A549 treated with AZD9567 at 1 μM for 4 hours (cell line): ENCODE results near the gene SIKE1. TPM values are rescaled to one million over a fixed set of nuclear protein-coding genes. Genes with fewer than 3 reads are reported as not detected.

Experiments used
- total RNA-seq: library from RNA; stranded (reverse); fragments of 200-300 nt; extraction: Qiagen RNA extraction; gene quantifications from 5 replicates; pipeline ENCODE4 v1.2.3, GENCODE V29; 2022; ENCODE audit not compliant: insufficient read depth

Gene SIKE1
- 12.1 to 17.5 TPM (median 16.9 TPM) in 5 replicates for total RNA-seq

DNA sequence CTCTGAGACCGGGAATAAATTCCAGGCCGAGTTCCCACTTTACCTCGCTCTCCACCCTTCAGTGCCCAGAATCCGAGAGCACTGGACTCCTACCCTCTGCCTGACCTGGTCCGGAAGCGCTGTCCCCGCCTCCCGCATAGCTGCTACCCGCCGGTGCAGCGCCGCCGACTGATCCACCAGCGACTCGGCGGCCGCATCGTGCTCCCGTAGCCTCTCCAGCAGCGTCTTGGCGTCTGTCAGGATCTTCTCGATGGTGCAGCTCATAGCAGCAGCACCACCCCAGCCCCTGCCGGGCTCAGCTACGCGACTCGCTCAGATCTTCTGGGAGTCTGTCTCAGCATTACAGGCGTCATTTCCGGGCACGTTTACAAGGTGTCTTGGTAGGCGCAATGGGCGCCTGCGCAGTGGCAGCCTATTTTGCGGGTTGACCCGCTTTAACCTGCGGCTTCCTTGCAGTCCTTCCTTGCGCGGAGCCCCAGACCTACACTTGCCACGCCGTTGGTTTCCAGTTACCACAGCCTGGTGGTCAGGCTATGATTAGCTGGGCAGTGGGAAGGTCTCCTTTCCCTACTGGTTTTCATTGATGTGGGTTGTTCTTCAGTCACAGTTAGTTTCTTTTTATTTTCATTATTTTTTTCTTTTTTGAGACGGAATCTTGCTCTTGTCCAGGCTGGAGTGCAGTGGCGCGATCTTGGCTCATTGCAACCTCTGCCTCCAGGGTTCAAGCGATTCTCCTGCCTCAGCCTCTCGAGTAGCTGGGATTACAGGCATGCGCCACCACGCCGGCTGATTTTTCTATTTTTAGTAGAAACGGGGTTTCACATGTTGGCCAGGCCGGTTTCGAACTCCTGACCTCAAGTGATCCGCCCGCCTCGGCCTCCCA lies at the start of gene SIKE1:
Gene SIKE1, minus strand, starts transcription at position 342 of the 883 bp plus-strand sequence. Its CDS starts 78 bp downstream, at position 264.

DNA sequence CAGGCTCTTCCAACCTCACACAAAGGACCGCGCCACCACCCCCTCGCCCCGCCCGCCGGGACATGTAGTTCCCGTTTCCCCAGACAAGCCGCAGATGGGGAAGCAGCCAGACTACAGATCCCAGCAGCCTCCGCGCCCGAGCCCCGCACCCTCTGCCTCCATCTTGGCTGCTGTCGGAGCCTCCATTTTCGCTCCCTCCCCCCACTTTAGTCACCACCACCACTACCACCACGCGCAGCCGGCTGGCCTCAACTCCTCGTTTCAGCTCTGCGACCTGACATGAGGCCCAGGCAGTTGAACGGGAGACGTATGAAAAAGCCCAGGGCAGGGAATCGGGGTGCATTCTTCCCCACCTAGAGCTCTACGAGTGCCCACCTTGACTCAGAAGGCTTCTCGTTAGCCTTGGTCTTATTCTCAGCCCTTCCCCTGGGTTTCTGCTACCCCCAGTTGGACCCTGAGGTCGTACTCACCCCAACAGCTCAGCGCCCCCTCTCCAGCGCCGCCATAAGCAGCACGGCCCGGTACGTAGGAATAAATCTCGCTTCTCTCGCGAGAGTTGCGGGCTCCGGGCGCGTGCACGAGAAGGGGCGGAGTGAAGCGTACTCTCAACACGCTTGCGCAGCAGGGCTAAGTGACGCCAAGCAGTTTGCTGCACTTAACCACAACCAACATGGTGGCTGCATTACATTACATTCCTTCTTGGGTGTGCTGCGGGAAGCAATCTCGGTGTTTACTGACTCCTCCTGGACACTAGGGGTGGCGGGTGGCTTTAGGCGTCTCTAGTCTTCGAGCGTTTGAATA lies 22.8 kb downstream of the SIKE1 start, which contains the start of gene CSDE1:
Gene CSDE1, minus strand, starts transcription at position 530 of the 801 bp plus-strand sequence. CDS start 18,094 bp downstream, outside the sequence.

Other genes starting within 250 kb of the SIKE1 start
- gene BCAS2, start 199.1 kb downstream of the SIKE1 start, total RNA-seq = 25.1 to 41.4 TPM (median 29.3 TPM) in 5 replicates
- gene DENND2C, start 110.6 kb downstream of the SIKE1 start, total RNA-seq = 0.46 to 0.63 TPM (median 0.52 TPM) in 4 of 5 replicates, not detected in the other
- gene AMPD1, start 85.1 kb downstream of the SIKE1 start, total RNA-seq = 0.03 TPM in 1 of 5 replicates, not detected in the others
- 22.4 to 38.7 TPM (median 28.7 TPM) in 5 replicates for gene NRAS, start 63.9 kb downstream of the SIKE1 start, total RNA-seq
- gene CSDE1, start 22.7 kb downstream of the SIKE1 start, total RNA-seq = 117 to 184 TPM (median 123 TPM) in 5 replicates
- gene SYCP1, start 74.2 kb upstream of the SIKE1 start, total RNA-seq = not detected in 5 replicates
- not detected in 5 replicates for gene TSHB, start 249.1 kb upstream of the SIKE1 start, total RNA-seq